Stimulated activated naive B cell treated with anti-CD40 and anti-IgM and Interleukin-4, amounts not matched to agents 10 μg/mL and 1 μg/mL and 100 μg/mL, for 72 hours (primary cell): ENCODE data around the gene ADGRF4.

Experiments used
- ATAC-seq, 2 donors: fragments of 150-1000 bp; cut with Tn5 transposase; replicated peaks; 2 replicates each; pipeline ENCODE4 v1.10.0; 2021; ENCODE audit warnings: moderate library complexity in 1 of 2
- DNase-seq: peaks from one replicate; pipeline ENCODE4 v3.0.0; 2021
- H3K27ac Mint-ChIP-seq: one replicate; pipeline ENCODE4 v1.8.0; 2022; ENCODE audit warnings: mild to moderate bottlenecking, mixed read lengths
- H3K27me3 Mint-ChIP-seq, 2 donors: one replicate each; pipeline ENCODE4 v1.8.0; 2022; ENCODE audit warnings: mixed read lengths in 2 of 2
- H3K36me3 Mint-ChIP-seq, 2 donors: one replicate each; pipeline ENCODE4 v1.8.0; 2022; ENCODE audit warnings: mixed read lengths in 2 of 2, mild to moderate bottlenecking in 1 of 2
- H3K4me1 Mint-ChIP-seq, 2 donors: one replicate each; pipeline ENCODE4 v1.8.0; 2022; ENCODE audit warnings: mixed read lengths in 2 of 2, mild to moderate bottlenecking in 1 of 2
- H3K4me3 Mint-ChIP-seq, 2 donors: one replicate each; pipeline ENCODE4 v1.8.0; 2022; ENCODE audit warnings: mild to moderate bottlenecking in 2 of 2, mixed read lengths in 2 of 2, moderate library complexity in 1 of 2
- H3K9me3 Mint-ChIP-seq, 2 donors: one replicate each; pipeline ENCODE4 v1.8.0; 2022; ENCODE audit warnings: mixed read lengths in 2 of 2, mild to moderate bottlenecking in 1 of 2

Gene ADGRF4

GRCh38 chr6:47672816-47673215, 25.6 kb upstream of the ADGRF4 start:
- Mint-ChIP-seq H3K9me3 (no peaks in the 10 kb centered on the region), H3K36me3 (no peaks in the 10 kb centered on the region), H3K27me3 (peaks cover 13 to 34% of the 10 kb centered on the region in 2 donors), H3K4me3 (no peak overlapping the region), H3K4me1 (no peaks in the 10 kb centered on the region), H3K27ac (no peak overlapping the region)
- DNase-seq (no peak), ATAC-seq (no peak)

GRCh38 chr6:47674673-47675072, 23.7 kb upstream of the ADGRF4 start:
- no peaks in the 10 kb centered on the region for H3K4me1 Mint-ChIP-seq
- DNase-seq (no peak), ATAC-seq (no peak)
- H3K27ac Mint-ChIP-seq = no peak overlapping the region
- H3K27me3 Mint-ChIP-seq = peaks cover 11 to 24% of the 10 kb centered on the region in 2 donors
- no peak overlapping the region for H3K4me3 Mint-ChIP-seq
- H3K9me3 Mint-ChIP-seq = no peaks in the 10 kb centered on the region
- no peaks in the 10 kb centered on the region for H3K36me3 Mint-ChIP-seq

GRCh38 chr6:47677381-47678100, 20.8 kb upstream of the ADGRF4 start:
- H3K4me1 Mint-ChIP-seq = no peaks in the 10 kb centered on the region
- H3K4me3 Mint-ChIP-seq = no peak overlapping the region
- peaks cover 10 to 16% of the 10 kb centered on the region in 2 donors for H3K27me3 Mint-ChIP-seq
- H3K36me3 Mint-ChIP-seq = no peaks in the 10 kb centered on the region
- ATAC-seq (no peak), DNase-seq (no peak)
- no peak overlapping the region for H3K27ac Mint-ChIP-seq
- H3K9me3 Mint-ChIP-seq = no peaks in the 10 kb centered on the region

GRCh38 chr6:47678739-47679138, 19.6 kb upstream of the ADGRF4 start:
- H3K27ac Mint-ChIP-seq = no peak overlapping the region
- DNase-seq = no peak
- H3K4me3 Mint-ChIP-seq = no peak overlapping the region
- no peaks in the 10 kb centered on the region for H3K36me3 Mint-ChIP-seq
- H3K4me1 Mint-ChIP-seq = no peaks in the 10 kb centered on the region
- peaks cover 8 to 11% of the 10 kb centered on the region in 2 donors for H3K27me3 Mint-ChIP-seq
- no peak for ATAC-seq
- H3K9me3 Mint-ChIP-seq = no peaks in the 10 kb centered on the region

GRCh38 chr6:47679322-47679906, 19.0 kb upstream of the ADGRF4 start:
- Mint-ChIP-seq H3K36me3 (no peaks in the 10 kb centered on the region), H3K9me3 (no peaks in the 10 kb centered on the region), H3K4me3 (no peak overlapping the region), H3K4me1 (no peaks in the 10 kb centered on the region), H3K27me3 (peaks cover 8 to 11% of the 10 kb centered on the region in 2 donors), H3K27ac (no peak overlapping the region)
- no peak for DNase-seq
- ATAC-seq = no peak

- Mint-ChIP-seq H3K9me3 (no peaks in the 10 kb centered on the region), H3K27me3 (peaks cover 8 to 11% of the 10 kb centered on the region in 2 donors), H3K36me3 (no peaks in the 10 kb centered on the region), H3K4me3 (no peak overlapping the region), H3K27ac (no peak overlapping the region), H3K4me1 (no peaks in the 10 kb centered on the region)
- DNase-seq (no peak), ATAC-seq (no peak)
Measured at GRCh38 chr6:47680051-47680450, 18.3 kb upstream of the ADGRF4 start.

GRCh38 chr6:47680724-47681123, 17.7 kb upstream of the ADGRF4 start:
- H3K27me3 Mint-ChIP-seq = peaks cover 8 to 11% of the 10 kb centered on the region in 2 donors
- DNase-seq (no peak), ATAC-seq (no peak)
- no peaks in the 10 kb centered on the region for H3K4me1 Mint-ChIP-seq
- no peaks in the 10 kb centered on the region for H3K36me3 Mint-ChIP-seq
- no peak overlapping the region for H3K4me3 Mint-ChIP-seq
- H3K9me3 Mint-ChIP-seq = no peaks in the 10 kb centered on the region
- no peak overlapping the region for H3K27ac Mint-ChIP-seq

- ATAC-seq (no peak), DNase-seq (no peak)
- Mint-ChIP-seq H3K36me3 (no peaks in the 10 kb centered on the region), H3K4me3 (no peak overlapping the region), H3K27me3 (peaks cover 8 to 11% of the 10 kb centered on the region in 2 donors), H3K9me3 (no peaks in the 10 kb centered on the region), H3K27ac (no peak overlapping the region), H3K4me1 (no peaks in the 10 kb centered on the region)
Measured at GRCh38 chr6:47681201-47681990, 17.0 kb upstream of the ADGRF4 start.

GRCh38 chr6:47686411-47686810, 12.0 kb upstream of the ADGRF4 start:
- no peak for ATAC-seq
- Mint-ChIP-seq H3K9me3 (no peaks in the 10 kb centered on the region), H3K4me1 (no peaks in the 10 kb centered on the region)

GRCh38 chr6:47687432-47687831, 10.9 kb upstream of the ADGRF4 start:
- H3K36me3 Mint-ChIP-seq = no peaks in the 10 kb centered on the region

More at GRCh38 chr6:47686411-47686810, 12.0 kb upstream of the ADGRF4 start:
- H3K27me3 Mint-ChIP-seq = no peaks in the 10 kb centered on the region
- H3K4me3 Mint-ChIP-seq = no peak overlapping the region
- no peak overlapping the region for H3K27ac Mint-ChIP-seq
- H3K36me3 Mint-ChIP-seq = no peaks in the 10 kb centered on the region
- no peak for DNase-seq

GRCh38 chr6:47690214-47690613, 8.2 kb upstream of the ADGRF4 start:
- Mint-ChIP-seq H3K36me3 (no peaks in the 10 kb centered on the region), H3K4me1 (no peaks in the 10 kb centered on the region), H3K27me3 (no peaks in the 10 kb centered on the region), H3K4me3 (no peak overlapping the region), H3K27ac (no peak overlapping the region), H3K9me3 (no peaks in the 10 kb centered on the region)
- DNase-seq = no peak
- no peak for ATAC-seq

More at GRCh38 chr6:47687432-47687831, 10.9 kb upstream of the ADGRF4 start:
- no peaks in the 10 kb centered on the region for H3K27me3 Mint-ChIP-seq
- DNase-seq (no peak), ATAC-seq (no peak)
- H3K9me3 Mint-ChIP-seq = no peaks in the 10 kb centered on the region
- H3K27ac Mint-ChIP-seq = no peak overlapping the region
- no peak overlapping the region for H3K4me3 Mint-ChIP-seq
- no peaks in the 10 kb centered on the region for H3K4me1 Mint-ChIP-seq

- Mint-ChIP-seq H3K4me3 (no peak overlapping the region), H3K4me1 (no peaks in the 10 kb centered on the region), H3K27me3 (no peaks in the 10 kb centered on the region), H3K27ac (no peak overlapping the region), H3K9me3 (no peaks in the 10 kb centered on the region), H3K36me3 (no peaks in the 10 kb centered on the region)
- DNase-seq (no peak), ATAC-seq (no peak)
Measured at GRCh38 chr6:47690791-47691190, 7.6 kb upstream of the ADGRF4 start.

GRCh38 chr6:47697925-47698324, 455 bp upstream of the ADGRF4 start:
- no peaks in the 10 kb centered on the region for H3K36me3 Mint-ChIP-seq
- no peak for ATAC-seq
- H3K27me3 Mint-ChIP-seq = peaks cover 11% of the 10 kb centered on the region in 2 donors
- DNase-seq = no peak
- no peaks in the 10 kb centered on the region for H3K4me1 Mint-ChIP-seq
- H3K27ac Mint-ChIP-seq = no peak overlapping the region
- H3K4me3 Mint-ChIP-seq = no peak overlapping the region
- no peaks in the 10 kb centered on the region for H3K9me3 Mint-ChIP-seq

GRCh38 chr6:47700053-47700452, 1.7 kb downstream of the ADGRF4 start:
- H3K4me1 Mint-ChIP-seq = no peaks in the 10 kb centered on the region
- no peaks in the 10 kb centered on the region for H3K9me3 Mint-ChIP-seq
- DNase-seq = no peak
- no peak for ATAC-seq
- no peak overlapping the region for H3K4me3 Mint-ChIP-seq
- H3K27me3 Mint-ChIP-seq = peaks cover 11% of the 10 kb centered on the region in 2 donors
- no peak overlapping the region for H3K27ac Mint-ChIP-seq
- H3K36me3 Mint-ChIP-seq = no peaks in the 10 kb centered on the region

GRCh38 chr6:47700596-47700995, 2.2 kb downstream of the ADGRF4 start:
- Mint-ChIP-seq H3K4me1 (no peaks in the 10 kb centered on the region), H3K27ac (no peak overlapping the region), H3K4me3 (no peak overlapping the region), H3K27me3 (peaks cover 11% of the 10 kb centered on the region in 2 donors), H3K9me3 (no peaks in the 10 kb centered on the region), H3K36me3 (no peaks in the 10 kb centered on the region)
- ATAC-seq = no peak
- no peak for DNase-seq
